ENCODE measurements around the gene WWC1. TPM values are rescaled to one million over a fixed set of nuclear protein-coding genes. Genes with fewer than 3 reads are reported as not detected.
A peak's percentile ranks its signal among the peaks of the same experiment; 100 is the strongest.

Gene WWC1
- total RNA-seq, 1 donor from 2014 or later, result 20.8 TPM

DNA sequence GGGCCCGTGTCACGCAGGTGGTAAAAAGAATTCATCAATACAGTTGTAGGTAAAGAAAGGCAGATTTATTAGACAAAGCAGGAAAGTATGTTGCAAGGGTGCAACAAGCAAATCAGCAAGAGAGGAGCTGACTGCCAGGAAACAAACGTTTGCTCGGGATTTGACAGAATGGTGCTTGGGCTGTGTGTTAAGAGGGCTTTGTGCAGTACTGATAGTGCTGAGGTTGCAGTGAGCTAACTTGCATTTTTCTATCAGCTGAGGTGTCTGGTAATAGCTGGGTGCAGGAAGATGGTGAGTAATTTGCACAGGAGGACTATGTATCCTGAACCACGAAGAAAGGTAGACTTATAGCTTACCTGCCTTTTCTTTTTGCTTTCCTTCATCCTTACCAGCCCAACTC, 190.9 kb downstream of the WWC1 start:
- Histone ChIP-seq H3K4me3 (ENCODE audit: low read depth, low read length) (no peak overlapping the region), H3K27me3 (ENCODE audit: control insufficient read depth, insufficient read depth, low read length) (no peaks in the 10 kb centered on the region), H3K36me3 (ENCODE audit: control insufficient read depth, insufficient read depth, low read length) (no peaks in the 10 kb centered on the region)
- DNase-seq (ENCODE audit: low read depth), result no peak
- no peak for TF ChIP-seq CTCF (IDR thresholded peaks at IDR 0.05; ENCODE audit: insufficient read depth, low read length, severe bottlenecking)
- FAIRE-seq, result no peak

- TF ChIP-seq CTCF (IDR thresholded peaks at IDR 0.05; ENCODE audit: insufficient read depth, low read length, severe bottlenecking), result peak; percentile 99
- no peak for FAIRE-seq
- Histone ChIP-seq H3K36me3 (ENCODE audit: control insufficient read depth, insufficient read depth, low read length) (peaks cover 8% of the 10 kb centered on the region), H3K4me3 (ENCODE audit: low read depth, low read length) (peak within 1 kb of the TSS; percentile 79), H3K27me3 (ENCODE audit: control insufficient read depth, insufficient read depth, low read length) (no peaks in the 10 kb centered on the region)
- DNase-seq (ENCODE audit: low read depth), result peak; percentile 86
Measured at GRCh38 chr5:168486136-168486879, 194.9 kb downstream of the WWC1 start, which contains the start of gene RARS1. TSS of gene RARS1 (plus strand) at chr5:168486471. CDS start at chr5:168486499, 28 bp downstream.

DNA sequence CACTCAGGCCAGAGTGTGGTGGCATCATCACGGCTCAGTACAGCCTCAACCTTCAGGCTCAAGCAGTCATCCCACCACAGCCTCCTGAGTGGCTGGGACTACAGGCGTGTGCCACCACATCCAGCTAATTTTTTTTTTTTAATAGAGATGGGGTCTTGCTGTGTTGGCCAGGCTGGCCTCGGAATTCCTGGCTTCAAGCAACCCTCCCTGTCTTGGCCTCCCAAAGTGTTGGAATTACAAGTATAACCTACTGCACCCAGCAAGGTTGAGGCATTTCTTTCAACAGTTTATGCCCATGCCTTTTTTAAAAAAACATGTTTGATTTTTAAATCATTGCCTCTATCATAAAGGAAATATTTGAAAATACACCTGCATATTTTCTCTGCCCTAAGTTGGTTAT, 197.6 kb downstream of the WWC1 start:
- no peak for TF ChIP-seq CTCF (IDR thresholded peaks at IDR 0.05; ENCODE audit: insufficient read depth, low read length, severe bottlenecking)
- Histone ChIP-seq H3K4me3 (ENCODE audit: low read depth, low read length) (no peak overlapping the region), H3K27me3 (ENCODE audit: control insufficient read depth, insufficient read depth, low read length) (no peaks in the 10 kb centered on the region), H3K36me3 (ENCODE audit: control insufficient read depth, insufficient read depth, low read length) (peaks cover 16% of the 10 kb centered on the region)
- no peak for FAIRE-seq
- DNase-seq (ENCODE audit: low read depth), result no peak

- no peak for TF ChIP-seq CTCF (IDR thresholded peaks at IDR 0.05; ENCODE audit: insufficient read depth, low read length, severe bottlenecking)
- Histone ChIP-seq H3K27me3 (ENCODE audit: control insufficient read depth, insufficient read depth, low read length) (no peaks in the 10 kb centered on the region), H3K36me3 (ENCODE audit: control insufficient read depth, insufficient read depth, low read length) (peaks cover 23% of the 10 kb centered on the region), H3K4me3 (ENCODE audit: low read depth, low read length) (no peak overlapping the region)
- FAIRE-seq (no peak), DNase-seq (ENCODE audit: low read depth) (no peak)
Measured at GRCh38 chr5:168494057-168494555, 202.7 kb downstream of the WWC1 start.

GRCh38 chr5:168502563-168503237, 211.3 kb downstream of the WWC1 start:
- no peak for FAIRE-seq
- DNase-seq (ENCODE audit: low read depth), result no peak
- peaks cover 14% of the 10 kb centered on the region for H3K36me3 ChIP-seq (ENCODE audit: control insufficient read depth, insufficient read depth, low read length)

More at GRCh38 chr5:168502563-168503237, 211.3 kb downstream of the WWC1 start:
- Histone ChIP-seq H3K27me3 (ENCODE audit: control insufficient read depth, insufficient read depth, low read length) (no peaks in the 10 kb centered on the region), H3K4me3 (ENCODE audit: low read depth, low read length) (no peak overlapping the region)
- TF ChIP-seq CTCF (IDR thresholded peaks at IDR 0.05; ENCODE audit: insufficient read depth, low read length, severe bottlenecking), result no peak

All from bronchial epithelial cell (primary cell).